ENCODE results near the gene TSGA10.
"Not testable (repeated sequence)": the region's sequence is repeated elsewhere in the genome, so short reads cannot be mapped to it uniquely, and the experiment has no call there.

TSGA10 gene

GRCh38 chr2:99152199-99152895, 2.4 kb downstream of the TSGA10 start:
- Histone ChIP-seq H3K36me3 (ENCODE audit: control insufficient read depth, insufficient read depth, low read length) (no peaks in the 10 kb centered on the region), H3K9me3 (ENCODE audit: control insufficient read depth, insufficient read depth, low read length) (no peaks in the 10 kb centered on the region), H3K4me3 (ENCODE audit: low read length) (no peak overlapping the region), H3K27me3 (ENCODE audit: control insufficient read depth, insufficient read depth, low read length) (no peaks in the 10 kb centered on the region), H3K27ac (ENCODE audit: low read length) (no peak overlapping the region), H3K4me1 (ENCODE audit: control insufficient read depth, insufficient read depth, low read length) (no peaks in the 10 kb centered on the region)
- WGBS (ENCODE audit: insufficient coverage, insufficient read length): no CpG with 5 or more reads among the region's 7 CpGs
- DNase-seq (ENCODE audit: low read depth, low spot score): no peak

- H3K4me1 ChIP-seq (ENCODE audit: control insufficient read depth, insufficient read depth, low read length): no peaks in the 10 kb centered on the region
- no peak for DNase-seq (ENCODE audit: low read depth, low spot score)
- H3K27ac ChIP-seq (ENCODE audit: low read length): no peak overlapping the region
- no CpG with 5 or more reads among the region's 1 CpG for WGBS (ENCODE audit: insufficient coverage, insufficient read length)
- H3K27me3 ChIP-seq (ENCODE audit: control insufficient read depth, insufficient read depth, low read length): no peaks in the 10 kb centered on the region
- no peaks in the 10 kb centered on the region for H3K9me3 ChIP-seq (ENCODE audit: control insufficient read depth, insufficient read depth, low read length)
- H3K36me3 ChIP-seq (ENCODE audit: control insufficient read depth, insufficient read depth, low read length): no peaks in the 10 kb centered on the region
- H3K4me3 ChIP-seq (ENCODE audit: low read length): no peak overlapping the region
These were observed 4.0 kb downstream of the TSGA10 start for GRCh38 chr2:99150706-99151105.

GRCh38 chr2:99141110-99142108, 13.3 kb downstream of the TSGA10 start, which contains the start of gene C2orf15:
C2orf15 (plus strand) TSS chr2:99141707; CDS start chr2:99150559, 8,852 bp downstream.
- H3K4me1 ChIP-seq (ENCODE audit: control insufficient read depth, insufficient read depth, low read length): no peaks in the 10 kb centered on the region
- H3K27ac ChIP-seq (ENCODE audit: low read length): no peak within 1 kb of the TSS
- WGBS (ENCODE audit: insufficient coverage, insufficient read length): no CpG with 5 or more reads among the region's 84 CpGs
- no peaks in the 10 kb centered on the region for H3K27me3 ChIP-seq (ENCODE audit: control insufficient read depth, insufficient read depth, low read length)
- DNase-seq (ENCODE audit: low read depth, low spot score): peak; percentile 75
- H3K4me3 ChIP-seq (ENCODE audit: low read length): peak within 1 kb of the TSS; percentile 44; the same call in 1 of the 2 replicates
- no peaks in the 10 kb centered on the region for H3K36me3 ChIP-seq (ENCODE audit: control insufficient read depth, insufficient read depth, low read length)
- no peaks in the 10 kb centered on the region for H3K9me3 ChIP-seq (ENCODE audit: control insufficient read depth, insufficient read depth, low read length)

GRCh38 chr2:99140860-99141109, 14.0 kb downstream of the TSGA10 start:
- no peak for DNase-seq (ENCODE audit: low read depth, low spot score)
- Histone ChIP-seq H3K27me3 (ENCODE audit: control insufficient read depth, insufficient read depth, low read length) (no peaks in the 10 kb centered on the region), H3K36me3 (ENCODE audit: control insufficient read depth, insufficient read depth, low read length) (no peaks in the 10 kb centered on the region), H3K27ac (ENCODE audit: low read length) (no peak overlapping the region), H3K4me1 (ENCODE audit: control insufficient read depth, insufficient read depth, low read length) (no peaks in the 10 kb centered on the region), H3K4me3 (ENCODE audit: low read length) (peak overlapping the region; percentile 44; the same call in 1 of the 2 replicates), H3K9me3 (ENCODE audit: control insufficient read depth, insufficient read depth, low read length) (no peaks in the 10 kb centered on the region)
- no CpG with 5 or more reads among the region's 21 CpGs for WGBS (ENCODE audit: insufficient coverage, insufficient read length)

GRCh38 chr2:99140056-99140859, 14.5 kb downstream of the TSGA10 start:
- WGBS (ENCODE audit: insufficient coverage, insufficient read length): no CpG with 5 or more reads among the region's 17 CpGs
- Histone ChIP-seq H3K4me1 (ENCODE audit: control insufficient read depth, insufficient read depth, low read length) (no peaks in the 10 kb centered on the region), H3K27me3 (ENCODE audit: control insufficient read depth, insufficient read depth, low read length) (no peaks in the 10 kb centered on the region), H3K27ac (ENCODE audit: low read length) (no peak overlapping the region), H3K4me3 (ENCODE audit: low read length) (peak overlapping the region; percentile 44; the same call in 1 of the 2 replicates), H3K9me3 (ENCODE audit: control insufficient read depth, insufficient read depth, low read length) (no peaks in the 10 kb centered on the region), H3K36me3 (ENCODE audit: control insufficient read depth, insufficient read depth, low read length) (no peaks in the 10 kb centered on the region)
- DNase-seq (ENCODE audit: low read depth, low spot score): no peak

- H3K4me3 ChIP-seq (ENCODE audit: low read length): no peak overlapping the region
- DNase-seq (ENCODE audit: low read depth, low spot score): no peak
- no peak overlapping the region for H3K27ac ChIP-seq (ENCODE audit: low read length)
- no peaks in the 10 kb centered on the region for H3K27me3 ChIP-seq (ENCODE audit: control insufficient read depth, insufficient read depth, low read length)
- no peaks in the 10 kb centered on the region for H3K4me1 ChIP-seq (ENCODE audit: control insufficient read depth, insufficient read depth, low read length)
- no CpG with 5 or more reads among the region's 4 CpGs for WGBS (ENCODE audit: insufficient coverage, insufficient read length)
- H3K9me3 ChIP-seq (ENCODE audit: control insufficient read depth, insufficient read depth, low read length): no peaks in the 10 kb centered on the region
- no peaks in the 10 kb centered on the region for H3K36me3 ChIP-seq (ENCODE audit: control insufficient read depth, insufficient read depth, low read length)
These were observed 15.7 kb downstream of the TSGA10 start for GRCh38 chr2:99139003-99139402.

- not testable (repeated sequence) for H3K27me3 ChIP-seq (ENCODE audit: control insufficient read depth, insufficient read depth, low read length); H3K4me3 ChIP-seq (ENCODE audit: low read length); H3K9me3 ChIP-seq (ENCODE audit: control insufficient read depth, insufficient read depth, low read length); DNase-seq (ENCODE audit: low read depth, low spot score); H3K36me3 ChIP-seq (ENCODE audit: control insufficient read depth, insufficient read depth, low read length); H3K27ac ChIP-seq (ENCODE audit: low read length); H3K4me1 ChIP-seq (ENCODE audit: control insufficient read depth, insufficient read depth, low read length)
- WGBS (ENCODE audit: insufficient coverage, insufficient read length): no CpG with 5 or more reads among the region's 2 CpGs
These were observed 19.6 kb downstream of the TSGA10 start for GRCh38 chr2:99135044-99135556.

GRCh38 chr2:99127981-99128380, 26.8 kb downstream of the TSGA10 start:
- Histone ChIP-seq H3K4me1 (ENCODE audit: control insufficient read depth, insufficient read depth, low read length) (no peaks in the 10 kb centered on the region), H3K27me3 (ENCODE audit: control insufficient read depth, insufficient read depth, low read length) (no peaks in the 10 kb centered on the region), H3K36me3 (ENCODE audit: control insufficient read depth, insufficient read depth, low read length) (0 out of 2 replicates have a peak, but pooled peaks cover 4% of the 10 kb centered on the region), H3K4me3 (ENCODE audit: low read length) (no peak overlapping the region), H3K9me3 (ENCODE audit: control insufficient read depth, insufficient read depth, low read length) (no peaks in the 10 kb centered on the region), H3K27ac (ENCODE audit: low read length) (no peak overlapping the region)
- DNase-seq (ENCODE audit: low read depth, low spot score): no peak
- no CpG with 5 or more reads among the region's 2 CpGs for WGBS (ENCODE audit: insufficient coverage, insufficient read length)

- no peak overlapping the region for H3K27ac ChIP-seq (ENCODE audit: low read length)
- DNase-seq (ENCODE audit: low read depth, low spot score): no peak
- H3K4me1 ChIP-seq (ENCODE audit: control insufficient read depth, insufficient read depth, low read length): no peaks in the 10 kb centered on the region
- H3K27me3 ChIP-seq (ENCODE audit: control insufficient read depth, insufficient read depth, low read length): no peaks in the 10 kb centered on the region
- H3K4me3 ChIP-seq (ENCODE audit: low read length): no peak overlapping the region
- H3K36me3 ChIP-seq (ENCODE audit: control insufficient read depth, insufficient read depth, low read length): no peaks in the 10 kb centered on the region
- WGBS (ENCODE audit: insufficient coverage, insufficient read length): no CpG with 5 or more reads among the region's 4 CpGs
- no peaks in the 10 kb centered on the region for H3K9me3 ChIP-seq (ENCODE audit: control insufficient read depth, insufficient read depth, low read length)
These were observed 42.1 kb downstream of the TSGA10 start for GRCh38 chr2:99112617-99113016.

GRCh38 chr2:99111945-99112344, 42.8 kb downstream of the TSGA10 start:
- Histone ChIP-seq H3K4me1 (ENCODE audit: control insufficient read depth, insufficient read depth, low read length) (no peaks in the 10 kb centered on the region), H3K9me3 (ENCODE audit: control insufficient read depth, insufficient read depth, low read length) (no peaks in the 10 kb centered on the region)
- no CpG with 5 or more reads among the region's 1 CpG for WGBS (ENCODE audit: insufficient coverage, insufficient read length)

More at GRCh38 chr2:99111945-99112344, 42.8 kb downstream of the TSGA10 start:
- Histone ChIP-seq H3K27me3 (ENCODE audit: control insufficient read depth, insufficient read depth, low read length) (no peaks in the 10 kb centered on the region), H3K36me3 (ENCODE audit: control insufficient read depth, insufficient read depth, low read length) (no peaks in the 10 kb centered on the region), H3K4me3 (ENCODE audit: low read length) (no peak overlapping the region), H3K27ac (ENCODE audit: low read length) (no peak overlapping the region)
- no peak for DNase-seq (ENCODE audit: low read depth, low spot score)

All from iPS DF 6.9 (cell line).